Chondrocyte (in vitro differentiated cells): ENCODE measurements around the gene WNT3. TPM values are rescaled to one million over a fixed set of nuclear protein-coding genes. Genes with fewer than 3 reads are reported as not detected.

Experiments used
- DNase-seq: peaks from one replicate; pipeline ENCODE4 v3.0.0; 2021; ENCODE audit warnings: mixed read lengths, low spot score
- H3K27ac Mint-ChIP-seq: one replicate; pipeline ENCODE4 v1.8.0; 2021; ENCODE audit warnings: mild to moderate bottlenecking, moderate library complexity, mixed read lengths; ENCODE audit not compliant: unreplicated experiment
- H3K27me3 Mint-ChIP-seq: 2 replicates; pipeline ENCODE4 v1.8.0; 2021; ENCODE audit warnings: low read depth, mixed read lengths
- H3K36me3 Mint-ChIP-seq: 2 replicates; pipeline ENCODE4 v1.8.0; 2021; ENCODE audit warnings: low read depth, mixed read lengths
- H3K4me1 Mint-ChIP-seq: 2 replicates; pipeline ENCODE4 v1.8.0; 2021; ENCODE audit warnings: low read depth, mild to moderate bottlenecking, mixed read lengths
- H3K4me3 Mint-ChIP-seq: one replicate; pipeline ENCODE4 v1.8.0; 2021; ENCODE audit warnings: mild to moderate bottlenecking, moderate library complexity, mixed read lengths; ENCODE audit not compliant: unreplicated experiment
- H3K9me3 Mint-ChIP-seq: 2 replicates; pipeline ENCODE4 v1.8.0; 2021; ENCODE audit warnings: low read depth, mixed read lengths
- CTCF ChIP-seq: fragments of 200-600 bp; sonication (generic); IDR thresholded peaks from 2 replicates; pipeline ENCODE4 v1.5.0; 2021; ENCODE audit warnings: antibody characterized with exemption, mild to moderate bottlenecking, moderate library complexity
- total RNA-seq: library from RNA; stranded (reverse); gene quantifications from 3 replicates; pipeline ENCODE4 v1.2.1, GENCODE V29; 2021

WNT3 gene
- total RNA-seq, 1 donor from 2014 or later, result 4.9 TPM

GRCh38 chr17:46834846-46835245 lies 16.4 kb upstream of the WNT3 start:
- H3K4me3 Mint-ChIP-seq, result no peak overlapping the region
- no peaks in the 10 kb centered on the region for H3K9me3 Mint-ChIP-seq
- H3K27ac Mint-ChIP-seq, result no peak overlapping the region
- no peak for DNase-seq
- no peak for TF ChIP-seq CTCF
- no peaks in the 10 kb centered on the region for H3K36me3 Mint-ChIP-seq
- peaks cover 3% of the 10 kb centered on the region for H3K27me3 Mint-ChIP-seq
- H3K4me1 Mint-ChIP-seq, result peaks cover 6% of the 10 kb centered on the region

DNA sequence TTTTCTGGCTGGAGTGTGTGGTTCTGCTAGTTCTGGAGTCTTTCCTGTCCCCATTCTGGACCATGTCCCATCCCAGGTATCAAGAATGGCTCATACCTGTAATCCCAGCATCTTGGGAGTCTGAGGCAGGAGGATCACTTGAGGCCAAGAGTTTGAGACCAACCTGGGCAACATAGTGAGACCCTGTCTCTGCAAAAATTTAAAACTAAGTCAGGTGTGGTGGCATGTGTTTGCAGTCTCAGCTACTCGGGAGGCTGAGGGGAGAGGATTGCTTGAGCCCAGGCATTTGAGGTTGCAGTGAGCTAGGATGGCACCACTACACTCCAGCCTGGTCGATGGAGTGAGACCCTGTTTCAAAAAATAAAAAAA lies 15.3 kb upstream of the WNT3 start:
- H3K27me3 Mint-ChIP-seq, result peaks cover 3% of the 10 kb centered on the region
- no peak for TF ChIP-seq CTCF
- no peaks in the 10 kb centered on the region for H3K36me3 Mint-ChIP-seq
- peaks cover 6% of the 10 kb centered on the region for H3K4me1 Mint-ChIP-seq
- DNase-seq, result no peak
- no peak overlapping the region for H3K4me3 Mint-ChIP-seq
- no peaks in the 10 kb centered on the region for H3K9me3 Mint-ChIP-seq
- H3K27ac Mint-ChIP-seq, result no peak overlapping the region

DNA sequence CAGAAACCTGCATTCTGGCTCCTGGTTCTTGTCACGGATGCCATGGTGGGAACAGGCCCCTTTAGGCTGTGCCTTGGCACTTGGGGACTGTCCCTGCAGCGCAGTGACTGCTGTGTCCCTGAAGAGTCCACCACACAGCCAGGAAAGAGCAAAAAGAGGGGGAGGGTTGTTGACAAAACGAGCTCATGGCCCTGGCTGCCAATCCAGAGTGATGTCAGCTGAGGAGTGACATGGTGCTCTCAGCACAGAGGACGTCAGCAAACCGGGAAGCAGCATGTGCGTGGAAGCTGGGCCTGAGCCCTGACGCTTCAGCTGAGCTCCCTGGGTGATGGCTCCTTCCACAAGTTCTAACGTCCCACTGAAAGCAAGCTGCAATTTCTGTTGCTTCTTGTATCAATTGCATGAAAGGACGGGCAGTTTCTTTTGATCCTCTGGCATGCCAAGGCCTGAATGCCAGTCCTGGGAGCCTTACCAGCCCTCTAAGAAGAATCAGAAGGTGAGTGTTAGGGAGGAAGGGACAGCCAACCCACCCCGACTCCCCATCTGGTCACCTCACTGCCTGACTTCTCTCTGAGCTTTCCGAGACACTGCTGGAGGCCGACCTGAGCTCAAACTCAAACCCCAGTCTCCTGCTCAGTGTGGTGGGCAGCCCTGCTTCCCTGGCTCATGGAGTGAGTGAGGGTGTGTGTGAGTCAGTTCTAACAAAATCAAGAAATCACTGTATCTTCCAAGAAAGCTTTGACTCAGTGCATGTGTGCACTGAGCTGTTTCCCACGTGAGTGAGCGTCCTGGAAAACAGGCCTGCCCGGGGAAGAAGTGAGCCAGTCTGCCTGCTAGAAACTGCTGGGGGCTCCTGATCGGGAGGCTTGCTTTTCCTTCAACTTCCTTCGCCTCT lies 14.7 kb upstream of the WNT3 start:
- H3K9me3 Mint-ChIP-seq, result no peaks in the 10 kb centered on the region
- no peak for DNase-seq
- no peaks in the 10 kb centered on the region for H3K36me3 Mint-ChIP-seq
- TF ChIP-seq CTCF, result no peak
- H3K27ac Mint-ChIP-seq, result no peak overlapping the region
- no peak overlapping the region for H3K4me3 Mint-ChIP-seq
- peaks cover 3% of the 10 kb centered on the region for H3K27me3 Mint-ChIP-seq
- peaks cover 6% of the 10 kb centered on the region for H3K4me1 Mint-ChIP-seq

DNA sequence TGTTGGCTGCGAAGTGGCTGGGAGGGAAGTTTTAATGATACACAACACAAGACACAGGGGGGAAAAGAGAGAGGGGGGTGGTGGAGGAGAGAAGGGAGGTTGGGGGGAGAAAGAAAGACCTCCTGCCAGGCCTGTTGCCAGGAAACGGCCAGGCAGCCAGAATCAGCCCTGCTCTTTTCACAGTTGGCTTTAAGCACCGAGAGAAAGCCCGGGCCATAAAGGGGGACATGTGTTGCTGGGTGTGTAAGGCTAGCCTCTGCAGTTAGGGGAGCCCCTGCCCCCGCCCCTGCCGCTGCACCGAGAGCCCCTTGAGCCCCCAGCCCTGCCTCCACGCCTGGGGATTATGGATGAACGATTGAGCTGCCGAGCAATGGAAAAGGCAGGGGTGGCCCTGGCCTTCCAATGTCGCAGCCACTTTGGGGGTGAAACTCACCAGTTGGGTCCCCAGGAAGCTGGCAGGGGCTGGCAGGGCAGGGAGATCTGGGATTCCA lies 13.9 kb upstream of the WNT3 start:
- Mint-ChIP-seq H3K27me3 (peaks cover 3% of the 10 kb centered on the region), H3K9me3 (no peaks in the 10 kb centered on the region), H3K27ac (no peak overlapping the region), H3K4me1 (peaks cover 6% of the 10 kb centered on the region), H3K36me3 (no peaks in the 10 kb centered on the region), H3K4me3 (no peak overlapping the region)
- no peak for TF ChIP-seq CTCF
- peak; percentile 69 for DNase-seq

DNA sequence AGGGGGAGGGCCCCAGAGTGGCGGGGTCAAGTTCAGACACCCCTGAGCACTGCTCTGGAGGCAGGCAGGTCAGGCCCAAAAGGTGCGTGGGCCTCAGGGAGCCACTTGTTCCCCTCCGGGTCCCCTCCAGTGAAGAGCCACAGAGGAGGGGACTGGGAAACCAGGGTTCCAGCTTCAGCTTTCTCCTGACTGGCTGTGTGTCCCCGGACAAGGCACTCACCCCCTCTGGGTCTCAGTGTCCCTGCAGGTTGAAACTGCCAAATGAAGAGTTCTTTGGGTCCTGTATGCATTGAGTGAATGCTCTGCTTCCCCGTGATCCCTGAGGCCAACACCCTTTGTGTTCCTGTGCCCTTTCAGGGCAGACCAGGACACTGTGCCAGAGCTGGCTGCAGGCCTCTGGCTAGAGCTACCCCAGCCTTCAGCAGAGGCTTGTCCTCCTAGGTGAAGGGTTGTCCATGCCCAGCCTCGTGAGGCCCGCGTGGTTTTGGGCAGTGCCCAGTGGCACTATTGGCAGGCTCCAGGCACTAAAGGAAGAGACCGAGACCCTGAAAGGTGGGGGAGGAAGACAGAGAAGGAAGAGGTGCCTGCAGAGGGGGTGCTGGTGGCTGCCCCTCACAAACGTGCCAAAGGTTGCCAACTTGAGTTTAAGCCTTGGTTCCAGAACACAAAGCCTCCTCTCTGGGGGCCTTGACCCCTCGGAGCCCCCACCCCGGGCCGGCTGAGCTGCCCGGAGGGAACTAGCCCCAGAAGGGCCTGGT lies 13.3 kb upstream of the WNT3 start:
- peaks cover 6% of the 10 kb centered on the region for H3K4me1 Mint-ChIP-seq
- H3K36me3 Mint-ChIP-seq, result no peaks in the 10 kb centered on the region
- H3K4me3 Mint-ChIP-seq, result no peak overlapping the region

More for the DNA sequence above, 13.3 kb upstream of the WNT3 start:
- Mint-ChIP-seq H3K27ac (no peak overlapping the region), H3K9me3 (no peaks in the 10 kb centered on the region), H3K27me3 (peaks cover 3% of the 10 kb centered on the region)
- peak; percentile 61 for DNase-seq
- no peak for TF ChIP-seq CTCF
